NCI-H1694 (cell line): ENCODE data around the gene TRPM7.
A peak's percentile ranks its signal among the peaks of the same experiment; 100 is the strongest.
"Not testable (repeated sequence)": the region's sequence is repeated elsewhere in the genome, so short reads cannot be mapped to it uniquely, and the experiment has no call there.

ENCODE experiments used
- DNase-seq: peaks from one replicate; lab custom pipeline; 2025; lab: John Stamatoyannopoulos, UW

The TRPM7 gene

GRCh38 chr15:50686469-50687301 lies at the start of gene TRPM7:
Gene TRPM7 (minus strand): TSS chr15:50686797. CDS start chr15:50686533, 264 bp downstream.
- peak; percentile 44 for DNase-seq

- no peak for DNase-seq
These were observed 48.6 kb upstream of the TRPM7 start for GRCh38 chr15:50735156-50735555.

- no peak for DNase-seq
These were observed 39.7 kb upstream of the TRPM7 start for GRCh38 chr15:50726315-50726714.

- no peak for DNase-seq
These were observed 32.1 kb upstream of the TRPM7 start for GRCh38 chr15:50718700-50719125.

- no peak for DNase-seq
These were observed 25.4 kb upstream of the TRPM7 start for GRCh38 chr15:50712018-50712417.

- no peak for DNase-seq
These were observed 24.0 kb upstream of the TRPM7 start for GRCh38 chr15:50710585-50710984.

- no peak for DNase-seq
These were observed 21.4 kb upstream of the TRPM7 start for GRCh38 chr15:50707878-50708427.

- no peak for DNase-seq
These were observed 16.3 kb upstream of the TRPM7 start for GRCh38 chr15:50702762-50703334.

GRCh38 chr15:50698101-50698500 lies 11.5 kb upstream of the TRPM7 start:
- no peak for DNase-seq

GRCh38 chr15:50697109-50697797 lies 10.7 kb upstream of the TRPM7 start:
- no peak for DNase-seq

GRCh38 chr15:50694634-50695165 lies 8.1 kb upstream of the TRPM7 start:
- not testable (repeated sequence) for DNase-seq

GRCh38 chr15:50687302-50687902 lies 805 bp upstream of the TRPM7 start:
- DNase-seq, result no peak

GRCh38 chr15:50685976-50686468 lies 575 bp downstream of the TRPM7 start:
- peak; percentile 6 for DNase-seq

GRCh38 chr15:50685191-50685975 lies 1.2 kb downstream of the TRPM7 start:
- DNase-seq, result no peak

- no peak for DNase-seq
These were observed 5.1 kb downstream of the TRPM7 start for GRCh38 chr15:50681467-50681866.

- no peak for DNase-seq
These were observed 9.7 kb downstream of the TRPM7 start for GRCh38 chr15:50676799-50677483.

GRCh38 chr15:50675535-50676144 lies 11.0 kb downstream of the TRPM7 start:
- peak; percentile 33 for DNase-seq

- DNase-seq, result no peak
These were observed 16.5 kb downstream of the TRPM7 start for GRCh38 chr15:50670115-50670514.

- DNase-seq, result no peak
These were observed 17.0 kb downstream of the TRPM7 start for GRCh38 chr15:50669611-50670010.

- no peak for DNase-seq
These were observed 20.7 kb downstream of the TRPM7 start for GRCh38 chr15:50665938-50666337.
